ENCODE measurements around the gene ALDH3B2. TPM values are rescaled to one million over a fixed set of nuclear protein-coding genes. Genes with fewer than 3 reads are reported as not detected.

ALDH3B2 gene
- total and polyA plus RNA-seq, 3 experiments from 2014 or later = not detected

DNA sequence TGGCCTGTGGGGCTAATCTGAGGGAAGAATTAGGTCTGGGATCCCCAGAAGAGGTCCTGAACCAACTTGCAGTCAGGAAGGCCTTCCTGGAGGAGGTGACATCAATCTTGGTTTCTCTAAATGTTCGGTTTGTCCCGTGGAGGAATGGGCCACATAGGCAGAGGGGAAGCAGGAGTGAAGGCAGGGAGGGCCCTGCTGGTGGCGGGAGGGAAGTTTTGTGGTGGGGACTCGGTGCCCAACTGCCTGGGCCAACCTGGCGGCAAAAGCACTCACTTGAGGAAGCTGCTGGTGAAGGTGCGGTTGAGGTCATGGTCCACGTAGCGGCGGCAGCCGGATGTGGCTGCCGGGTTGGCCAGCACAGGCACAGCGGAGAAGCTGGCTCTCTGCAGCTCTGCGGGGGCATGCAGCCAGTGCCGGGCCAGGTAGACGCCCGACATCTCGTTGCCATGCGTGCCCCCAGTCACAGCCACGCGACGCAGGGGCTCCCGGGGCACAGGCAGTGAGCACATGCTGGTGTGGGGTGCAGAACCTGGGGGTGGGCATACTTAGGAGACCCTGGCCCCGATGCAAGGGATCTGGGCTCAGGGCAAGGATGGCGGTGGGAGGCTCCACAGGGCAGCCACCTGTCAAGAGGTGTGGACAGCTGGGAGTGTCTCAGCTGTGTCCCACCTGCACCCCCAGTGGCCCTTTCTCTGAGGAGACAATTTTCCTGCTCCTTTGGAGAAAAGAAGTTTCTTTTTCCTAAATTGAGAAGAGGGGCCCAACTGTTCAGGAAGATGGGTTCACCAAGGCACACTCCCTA lies 27.7 kb downstream of the ALDH3B2 start:
- Histone ChIP-seq H3K4me3 (ENCODE audit: low read length) (peak overlapping the region; percentile 26), H3K27ac (ENCODE audit: low read depth, low read length) (no peak overlapping the region)
- H3K9me3 Mint-ChIP-seq = no peaks in the 10 kb centered on the region

DNA sequence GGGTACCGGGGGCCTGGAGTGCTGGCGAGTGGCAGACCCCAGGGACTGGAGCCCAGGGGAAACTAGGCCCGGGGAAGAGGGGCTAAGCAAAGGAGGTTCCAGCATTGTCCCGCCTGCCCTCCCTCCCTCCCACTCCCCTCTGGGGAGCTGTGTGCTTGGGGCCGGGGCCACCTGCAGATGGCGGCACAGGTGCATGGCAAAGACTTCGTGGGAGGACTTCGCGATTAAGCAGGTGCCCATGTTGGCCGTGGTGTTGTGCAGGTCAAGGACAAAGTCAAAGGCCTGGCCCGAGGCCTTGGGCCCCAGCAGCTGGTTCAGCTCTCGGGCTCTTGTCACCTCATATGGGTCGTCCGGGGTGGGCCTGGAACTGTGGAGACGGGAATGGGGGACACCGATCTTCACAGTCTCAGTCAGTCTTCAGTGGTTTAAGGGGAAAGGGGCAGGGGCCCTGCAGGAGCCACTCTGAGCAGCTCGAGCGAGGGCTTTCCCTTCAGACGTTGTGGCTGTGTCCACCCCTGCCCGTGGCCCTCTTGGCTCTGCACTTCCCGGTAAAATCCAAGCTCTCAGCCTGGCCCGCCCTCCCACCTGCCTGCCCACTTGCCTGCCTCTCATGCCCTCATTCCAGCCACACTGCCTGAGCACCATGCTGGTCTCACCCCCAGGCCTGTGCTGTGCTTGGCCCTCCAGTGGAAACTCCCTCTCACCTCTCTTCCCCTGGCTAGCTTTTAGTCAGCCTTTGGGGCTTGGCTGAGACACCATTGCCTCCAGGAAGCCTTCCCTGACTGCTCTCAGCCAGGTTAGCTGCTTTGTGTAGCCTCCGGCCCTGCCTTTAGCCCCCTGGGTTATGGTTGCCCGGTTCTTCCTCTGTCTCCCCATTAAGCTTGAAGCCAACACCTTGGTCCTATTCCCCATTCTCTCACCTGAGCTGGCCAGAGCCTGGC lies 28.6 kb downstream of the ALDH3B2 start:
- peaks cover 37 to 53% (median 43%) of the 10 kb centered on the region in 3 donors for H3K4me1 Mint-ChIP-seq
- H3K9me3 Mint-ChIP-seq = no peaks in the 10 kb centered on the region
- Histone ChIP-seq H3K9me3 (ENCODE audit: low read length) (no peaks in the 10 kb centered on the region), H3K27me3 (ENCODE audit: insufficient read depth, low read length, poor library complexity, severe bottlenecking) (no peaks in the 10 kb centered on the region), H3K4me1 (ENCODE audit: insufficient read depth, low read length) (peaks cover 44% of the 10 kb centered on the region), H3K27ac (ENCODE audit: low read depth, low read length) (no peak overlapping the region), H3K4me3 (ENCODE audit: low read length) (peak overlapping the region; percentile 26), H3K36me3 (ENCODE audit: insufficient read depth, low read length) (no peaks in the 10 kb centered on the region)
- ChIA-PET CTCF (interaction anchor here (1.0 to 9.3 kb wide), 6 partner anchors 8 to 68 kb away, joined by 3 to 80 read pairs (median 3); partner anchors contain the start of gene NUDT8), POLR2A (interaction anchor here (1.2 kb wide), 1 partner anchor 17 kb away, joined by 3 read pairs; no protein-coding TSS in a partner anchor)
- peak in 1 of 5 donors; percentile 45 for DNase-seq
- peak overlapping the region in 4 of 7 donors; percentile 36 to 77 (median 54) for H3K4me3 Mint-ChIP-seq
- no peaks in the 10 kb centered on the region for H3K27me3 Mint-ChIP-seq
- H3K36me3 Mint-ChIP-seq = peaks cover 0 to 4% (median 0%) of the 10 kb centered on the region in 3 donors
- H3K27ac Mint-ChIP-seq = peak overlapping the region in 6 of 8 donors; percentile 31 to 91 (median 66)

More for the DNA sequence above, 27.7 kb downstream of the ALDH3B2 start:
- no peaks in the 10 kb centered on the region for H3K27me3 ChIP-seq (ENCODE audit: insufficient read depth, low read length, poor library complexity, severe bottlenecking)
- CTCF ChIA-PET = interaction anchor here (1.0 to 9.3 kb wide), 5 partner anchors 9 to 67 kb away, joined by 3 to 80 read pairs (median 3); partner anchors contain the start of gene NUDT8
- no peaks in the 10 kb centered on the region for H3K9me3 ChIP-seq (ENCODE audit: low read length)
- Mint-ChIP-seq H3K27ac (peak overlapping the region in 7 of 8 donors; percentile 31 to 94 (median 58)), H3K4me3 (peak overlapping the region; percentile 36 to 80 (median 75)), H3K4me1 (peaks cover 39 to 53% (median 49%) of the 10 kb centered on the region in 3 donors), H3K36me3 (peaks cover 0 to 4% (median 0%) of the 10 kb centered on the region in 3 donors), H3K27me3 (no peaks in the 10 kb centered on the region)
- peaks cover 44% of the 10 kb centered on the region for H3K4me1 ChIP-seq (ENCODE audit: insufficient read depth, low read length)
- no peaks in the 10 kb centered on the region for H3K36me3 ChIP-seq (ENCODE audit: insufficient read depth, low read length)
- peak in 4 of 5 donors; percentile 25 to 60 (median 34) for DNase-seq
- POLR2A ChIA-PET = interaction anchor here (1.2 kb wide), 1 partner anchor 18 kb away, joined by 4 read pairs; no protein-coding TSS in a partner anchor

DNA sequence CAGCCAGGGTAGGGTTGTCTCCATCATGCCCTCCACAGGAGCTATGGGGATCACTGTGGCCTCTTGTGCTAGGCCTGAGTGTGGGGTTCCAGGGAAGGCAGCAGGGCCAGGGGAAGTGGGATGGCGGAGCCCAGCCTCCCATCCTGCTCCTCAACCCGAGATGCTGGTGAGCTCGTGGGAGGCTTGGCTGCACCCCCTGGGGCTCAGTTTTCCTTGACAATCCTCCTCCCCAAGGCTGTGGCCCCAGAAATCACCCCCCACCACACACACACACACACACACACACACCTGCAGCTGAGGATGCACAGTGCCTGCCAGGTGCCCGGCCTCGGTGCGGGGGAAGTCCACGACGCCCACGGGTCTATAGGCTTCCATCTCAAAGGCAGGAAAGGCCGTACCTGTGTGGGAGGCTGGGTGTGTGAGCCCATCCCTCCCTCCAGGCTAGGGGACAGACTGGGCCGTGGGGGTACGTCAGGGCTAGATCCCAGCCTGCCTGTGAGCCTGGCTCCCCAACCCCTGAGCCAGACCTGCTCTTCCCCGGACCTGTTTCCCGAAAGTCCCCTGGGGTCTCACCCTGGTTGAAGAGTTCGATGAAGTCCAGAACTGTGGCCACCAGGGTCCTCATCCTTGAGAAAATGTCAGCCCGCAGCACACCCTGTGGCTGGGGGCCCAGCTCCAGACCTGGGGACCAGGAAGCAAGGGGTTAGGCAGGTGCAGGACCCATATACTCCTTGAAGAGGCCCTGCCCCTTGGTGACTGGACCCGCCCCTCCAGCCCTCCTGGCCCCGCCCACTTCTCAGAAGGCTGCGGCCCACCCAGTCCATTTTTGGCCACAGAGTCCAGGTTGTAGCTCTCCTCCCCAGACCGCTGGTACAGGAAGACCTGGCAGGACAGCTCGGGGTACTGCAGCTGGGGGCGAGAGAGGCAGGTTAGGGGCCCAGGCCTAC lies 29.7 kb downstream of the ALDH3B2 start:
- Histone ChIP-seq H3K27ac (ENCODE audit: low read depth, low read length) (no peak overlapping the region), H3K27me3 (ENCODE audit: insufficient read depth, low read length, poor library complexity, severe bottlenecking) (no peaks in the 10 kb centered on the region), H3K4me3 (ENCODE audit: low read length) (no peak overlapping the region), H3K36me3 (ENCODE audit: insufficient read depth, low read length) (no peaks in the 10 kb centered on the region), H3K4me1 (ENCODE audit: insufficient read depth, low read length) (peaks cover 38% of the 10 kb centered on the region), H3K9me3 (ENCODE audit: low read length) (no peaks in the 10 kb centered on the region)
- Mint-ChIP-seq H3K27me3 (no peaks in the 10 kb centered on the region), H3K4me1 (peaks cover 28 to 47% (median 33%) of the 10 kb centered on the region in 3 donors), H3K36me3 (no peaks in the 10 kb centered on the region), H3K27ac (no peak overlapping the region), H3K9me3 (no peaks in the 10 kb centered on the region), H3K4me3 (peak overlapping the region in 1 of 7 donors; percentile 51)
- ChIA-PET POLR2A (interaction anchor here (0.5 to 1.2 kb wide), 2 partner anchors 16 to 64 kb away, joined by 3 read pairs; no protein-coding TSS in a partner anchor), CTCF (interaction anchor here (1.1 to 9.3 kb wide), 3 partner anchors 15 to 30 kb away, joined by 3 to 80 read pairs (median 3); partner anchors contain the start of gene NUDT8)
- DNase-seq = peak in 1 of 5 donors; percentile 43

DNA sequence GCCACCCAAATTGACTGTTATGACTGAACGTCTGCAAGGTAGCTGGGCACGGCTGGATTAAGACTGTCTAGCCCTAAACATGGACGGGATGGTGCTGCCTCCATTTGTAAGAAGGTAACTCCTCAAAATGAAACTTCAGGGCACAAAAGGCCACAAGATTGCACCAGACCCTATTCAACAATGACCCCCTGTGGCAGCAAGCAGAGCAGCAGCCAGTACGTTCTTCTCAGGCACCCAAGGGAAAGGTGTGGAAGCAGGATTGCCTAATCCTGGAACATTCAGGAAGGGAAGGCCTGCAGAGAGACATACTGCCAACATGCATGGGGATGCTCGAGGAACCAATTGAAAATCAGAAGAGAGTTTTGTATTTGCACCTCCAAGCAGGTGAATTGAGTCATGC lies 30.4 kb downstream of the ALDH3B2 start:
- Mint-ChIP-seq H3K27me3 (no peaks in the 10 kb centered on the region), H3K36me3 (no peaks in the 10 kb centered on the region), H3K4me1 (peaks cover 21 to 40% (median 26%) of the 10 kb centered on the region in 3 donors), H3K4me3 (peak overlapping the region in 1 of 7 donors; percentile 51), H3K27ac (peak overlapping the region in 1 of 8 donors; percentile 63), H3K9me3 (no peaks in the 10 kb centered on the region)
- no peaks in the 10 kb centered on the region for H3K9me3 ChIP-seq (ENCODE audit: low read length)
- POLR2A ChIA-PET = no interaction called here
- DNase-seq = no peak
- H3K27ac ChIP-seq (ENCODE audit: low read depth, low read length) = no peak overlapping the region
- H3K4me3 ChIP-seq (ENCODE audit: low read length) = no peak overlapping the region
- CTCF ChIA-PET = interaction anchor here (1.4 kb wide), 1 partner anchor 14 kb away, joined by 3 read pairs; the partner anchor contains the start of gene NUDT8
- no peaks in the 10 kb centered on the region for H3K36me3 ChIP-seq (ENCODE audit: insufficient read depth, low read length)
- peaks cover 31% of the 10 kb centered on the region for H3K4me1 ChIP-seq (ENCODE audit: insufficient read depth, low read length)
- no peaks in the 10 kb centered on the region for H3K27me3 ChIP-seq (ENCODE audit: insufficient read depth, low read length, poor library complexity, severe bottlenecking)

DNA sequence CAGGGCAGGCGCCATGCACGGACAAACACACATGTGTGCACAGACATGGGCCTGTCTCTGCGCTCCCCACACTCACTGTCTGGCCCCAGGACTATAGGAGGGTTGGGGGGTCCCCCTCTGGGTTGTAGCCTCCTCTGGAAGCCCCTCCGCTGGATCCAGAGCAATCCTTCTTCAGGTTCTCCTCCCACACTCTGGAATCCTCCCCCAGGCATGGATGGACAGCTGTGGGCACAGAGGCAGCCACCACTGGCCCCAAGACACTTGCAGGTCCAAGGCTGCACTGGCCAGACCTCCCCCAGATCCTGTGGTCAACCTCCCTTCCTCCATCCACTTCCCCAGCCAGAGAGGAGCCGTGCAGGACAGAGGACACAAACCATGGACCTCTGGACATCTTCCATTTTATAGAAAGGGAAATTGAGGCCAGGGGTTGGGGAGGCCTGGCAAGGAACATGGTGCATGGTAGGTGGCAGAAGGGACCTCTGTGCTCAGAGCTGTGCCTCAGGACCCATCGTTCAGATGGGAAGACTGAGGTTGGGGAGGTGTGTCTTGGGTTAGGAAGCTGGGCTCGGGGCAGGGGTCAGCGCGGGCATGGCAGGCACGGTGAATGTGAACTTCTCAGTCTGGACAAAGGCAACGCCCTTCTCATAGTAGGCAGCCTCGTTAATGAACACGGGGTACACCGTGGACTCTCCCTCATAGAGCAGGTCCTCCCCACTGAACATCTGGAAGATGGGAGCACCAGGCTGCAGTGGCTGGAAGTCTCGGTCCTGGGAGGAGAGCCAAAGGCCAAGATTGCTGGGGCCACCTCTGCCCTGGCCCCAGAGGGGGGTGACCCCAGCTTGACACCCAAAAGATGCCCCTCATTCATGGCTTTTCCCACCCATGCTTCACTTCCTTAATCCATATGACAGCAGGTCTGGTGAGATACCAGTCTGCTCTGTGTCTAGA lies 32.0 kb downstream of the ALDH3B2 start:
- H3K9me3 ChIP-seq (ENCODE audit: low read length) = no peaks in the 10 kb centered on the region
- no peaks in the 10 kb centered on the region for H3K27me3 ChIP-seq (ENCODE audit: insufficient read depth, low read length, poor library complexity, severe bottlenecking)
- H3K27me3 Mint-ChIP-seq = no peaks in the 10 kb centered on the region
- no peaks in the 10 kb centered on the region for H3K36me3 Mint-ChIP-seq
- peaks cover 13 to 24% (median 13%) of the 10 kb centered on the region in 3 donors for H3K4me1 Mint-ChIP-seq
- H3K36me3 ChIP-seq (ENCODE audit: insufficient read depth, low read length) = no peaks in the 10 kb centered on the region
- H3K9me3 Mint-ChIP-seq = no peaks in the 10 kb centered on the region
- ChIA-PET CTCF (no interaction called here), POLR2A (no interaction called here)
- no peak overlapping the region for H3K4me3 ChIP-seq (ENCODE audit: low read length)
- H3K4me3 Mint-ChIP-seq = no peak overlapping the region
- no peak for DNase-seq
- H3K4me1 ChIP-seq (ENCODE audit: insufficient read depth, low read length) = peaks cover 15% of the 10 kb centered on the region
- no peak overlapping the region for H3K27ac Mint-ChIP-seq
- H3K27ac ChIP-seq (ENCODE audit: low read depth, low read length) = no peak overlapping the region

DNA sequence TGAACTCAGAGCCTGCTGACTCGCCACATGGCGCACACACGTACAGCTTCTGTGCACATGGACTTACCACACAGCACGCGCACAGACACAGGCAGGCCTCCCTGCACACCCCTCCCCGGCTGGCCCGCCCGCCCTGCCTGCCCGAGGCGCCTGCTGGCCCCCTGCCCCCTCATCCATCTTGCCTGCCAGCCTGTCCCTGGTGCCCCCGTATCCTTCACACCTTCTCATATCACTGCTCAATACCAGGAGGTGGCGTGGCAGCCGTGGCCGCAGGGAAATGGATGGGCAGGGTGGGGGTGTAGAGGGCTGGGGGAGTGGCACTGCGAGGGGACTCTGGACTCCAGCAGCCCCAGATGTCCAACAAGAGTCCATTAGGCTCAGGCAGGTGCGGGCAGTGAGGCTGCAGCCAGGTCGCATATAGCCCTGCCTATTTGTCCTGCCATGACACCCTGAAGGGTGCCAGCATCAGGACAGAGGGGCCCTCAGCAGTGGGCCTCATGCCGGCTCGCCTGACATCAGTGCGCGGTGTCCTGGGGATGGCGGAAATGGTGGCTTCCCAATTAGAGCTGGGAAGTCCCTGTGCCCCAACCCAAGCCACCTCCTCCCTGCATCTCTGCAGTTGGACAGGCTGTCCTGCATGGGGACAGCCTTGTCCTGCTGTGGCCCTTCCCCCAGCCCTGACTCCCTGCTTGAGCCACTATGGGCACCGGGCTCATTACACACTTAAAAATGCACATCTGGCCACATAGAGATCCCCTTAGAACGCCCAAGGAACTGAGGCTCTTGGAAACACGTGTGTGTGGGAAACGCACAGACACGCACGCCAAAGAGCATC lies 32.9 kb downstream of the ALDH3B2 start:
- no peak overlapping the region for H3K27ac ChIP-seq (ENCODE audit: low read depth, low read length)
- no peaks in the 10 kb centered on the region for H3K36me3 ChIP-seq (ENCODE audit: insufficient read depth, low read length)
- H3K4me1 ChIP-seq (ENCODE audit: insufficient read depth, low read length) = peaks cover 7% of the 10 kb centered on the region
- ChIA-PET CTCF (no interaction called here), POLR2A (no interaction called here)
- no peaks in the 10 kb centered on the region for H3K9me3 ChIP-seq (ENCODE audit: low read length)
- Mint-ChIP-seq H3K4me1 (peaks cover 6 to 15% (median 6%) of the 10 kb centered on the region in 3 donors), H3K36me3 (no peaks in the 10 kb centered on the region), H3K4me3 (no peak overlapping the region), H3K27me3 (no peaks in the 10 kb centered on the region), H3K27ac (no peak overlapping the region), H3K9me3 (no peaks in the 10 kb centered on the region)
- no peak for DNase-seq
- no peaks in the 10 kb centered on the region for H3K27me3 ChIP-seq (ENCODE audit: insufficient read depth, low read length, poor library complexity, severe bottlenecking)
- no peak overlapping the region for H3K4me3 ChIP-seq (ENCODE audit: low read length)

Measured in CD8-positive, alpha-beta memory T cell (primary cell).